ENCODE results near the gene ERI2.

GRCh38 chr16:20773679-20774078, 32.6 kb downstream of the ERI2 start:
- no peak for TF ChIP-seq POLR2A (IDR thresholded peaks at IDR 0.05)
- TF ChIP-seq CTCF (IDR thresholded peaks at IDR 0.05): no peak

All from lower leg skin (tissue), 3 donors.